ENCODE data around the gene TMC3.

The TMC3 gene

GRCh38 chr15:81398910-81399551 lies 25.0 kb upstream of the TMC3 start:
- H3K36me3 ChIP-seq (replicated peaks; ENCODE audit: low read depth, low read length), result no peaks in the 10 kb centered on the region
- H3K27me3 ChIP-seq (ENCODE audit: low read depth, low read length), result peaks cover 8% of the 10 kb centered on the region
- H3K9ac ChIP-seq (ENCODE audit: low read length), result no peak overlapping the region
- H3K79me2 ChIP-seq (ENCODE audit: low read length), result no peaks in the 10 kb centered on the region
- no peak overlapping the region for H2AFZ ChIP-seq (ENCODE audit: low read depth, low read length)
- H3K4me3 ChIP-seq (ENCODE audit: low read length), result no peak overlapping the region
- TF ChIP-seq EZH2phosphoT487 (IDR thresholded peaks at IDR 0.05; ENCODE audit: low read depth), result no peak
- TF ChIP-seq CTCF (IDR thresholded peaks at IDR 0.05; ENCODE audit: low read depth, low read length), result no peak
- H3K27ac ChIP-seq (ENCODE audit: low read length), result no peak overlapping the region
- no peaks in the 10 kb centered on the region for H3K4me1 ChIP-seq (ENCODE audit: low read length)
- H4K20me1 ChIP-seq (ENCODE audit: insufficient read depth, low read length), result no peaks in the 10 kb centered on the region
- no peak overlapping the region for H3K4me2 ChIP-seq (ENCODE audit: low read length)
- no peaks in the 10 kb centered on the region for H3K9me3 ChIP-seq (ENCODE audit: insufficient read depth, low read length)

GRCh38 chr15:81398456-81398855 lies 24.4 kb upstream of the TMC3 start:
- Histone ChIP-seq H3K4me3 (ENCODE audit: low read length) (no peak overlapping the region), H3K27me3 (ENCODE audit: low read depth, low read length) (peaks cover 8% of the 10 kb centered on the region), H3K36me3 (replicated peaks; ENCODE audit: low read depth, low read length) (no peaks in the 10 kb centered on the region), H3K9me3 (ENCODE audit: insufficient read depth, low read length) (no peaks in the 10 kb centered on the region), H3K27ac (ENCODE audit: low read length) (no peak overlapping the region), H4K20me1 (ENCODE audit: insufficient read depth, low read length) (no peaks in the 10 kb centered on the region), H3K4me2 (ENCODE audit: low read length) (no peak overlapping the region), H3K79me2 (ENCODE audit: low read length) (no peaks in the 10 kb centered on the region), H3K4me1 (ENCODE audit: low read length) (no peaks in the 10 kb centered on the region), H3K9ac (ENCODE audit: low read length) (no peak overlapping the region), H2AFZ (ENCODE audit: low read depth, low read length) (no peak overlapping the region)
- TF ChIP-seq CTCF (IDR thresholded peaks at IDR 0.05; ENCODE audit: low read depth, low read length), result no peak
- no peak for TF ChIP-seq EZH2phosphoT487 (IDR thresholded peaks at IDR 0.05; ENCODE audit: low read depth)

GRCh38 chr15:81394603-81395002 lies 20.6 kb upstream of the TMC3 start:
- Histone ChIP-seq H3K4me2 (ENCODE audit: low read length) (no peak overlapping the region), H3K79me2 (ENCODE audit: low read length) (no peaks in the 10 kb centered on the region)
- TF ChIP-seq EZH2phosphoT487 (IDR thresholded peaks at IDR 0.05; ENCODE audit: low read depth) (no peak), CTCF (IDR thresholded peaks at IDR 0.05; ENCODE audit: low read depth, low read length) (no peak)

GRCh38 chr15:81391657-81392056 lies 17.6 kb upstream of the TMC3 start:
- no peak overlapping the region for H3K4me3 ChIP-seq (ENCODE audit: low read length)
- H3K27ac ChIP-seq (ENCODE audit: low read length), result no peak overlapping the region
- H4K20me1 ChIP-seq (ENCODE audit: insufficient read depth, low read length), result no peaks in the 10 kb centered on the region
- H3K4me1 ChIP-seq (ENCODE audit: low read length), result no peaks in the 10 kb centered on the region
- H2AFZ ChIP-seq (ENCODE audit: low read depth, low read length), result no peak overlapping the region
- no peaks in the 10 kb centered on the region for H3K36me3 ChIP-seq (replicated peaks; ENCODE audit: low read depth, low read length)
- H3K27me3 ChIP-seq (ENCODE audit: low read depth, low read length), result no peaks in the 10 kb centered on the region; the same call in 1 of the 2 replicates
- no peaks in the 10 kb centered on the region for H3K79me2 ChIP-seq (ENCODE audit: low read length)
- H3K9me3 ChIP-seq (ENCODE audit: insufficient read depth, low read length), result no peaks in the 10 kb centered on the region
- no peak for TF ChIP-seq EZH2phosphoT487 (IDR thresholded peaks at IDR 0.05; ENCODE audit: low read depth)
- no peak for TF ChIP-seq CTCF (IDR thresholded peaks at IDR 0.05; ENCODE audit: low read depth, low read length)
- H3K9ac ChIP-seq (ENCODE audit: low read length), result no peak overlapping the region
- no peak overlapping the region for H3K4me2 ChIP-seq (ENCODE audit: low read length)

More at GRCh38 chr15:81394603-81395002, 20.6 kb upstream of the TMC3 start:
- Histone ChIP-seq H3K4me1 (ENCODE audit: low read length) (no peaks in the 10 kb centered on the region), H3K9me3 (ENCODE audit: insufficient read depth, low read length) (no peaks in the 10 kb centered on the region), H3K36me3 (replicated peaks; ENCODE audit: low read depth, low read length) (no peaks in the 10 kb centered on the region), H3K9ac (ENCODE audit: low read length) (no peak overlapping the region), H3K27ac (ENCODE audit: low read length) (no peak overlapping the region), H3K27me3 (ENCODE audit: low read depth, low read length) (no peaks in the 10 kb centered on the region), H2AFZ (ENCODE audit: low read depth, low read length) (no peak overlapping the region), H3K4me3 (ENCODE audit: low read length) (no peak overlapping the region), H4K20me1 (ENCODE audit: insufficient read depth, low read length) (no peaks in the 10 kb centered on the region)
